Measurements from ENCODE around the gene ARHGEF16.

ARHGEF16 gene

DNA sequence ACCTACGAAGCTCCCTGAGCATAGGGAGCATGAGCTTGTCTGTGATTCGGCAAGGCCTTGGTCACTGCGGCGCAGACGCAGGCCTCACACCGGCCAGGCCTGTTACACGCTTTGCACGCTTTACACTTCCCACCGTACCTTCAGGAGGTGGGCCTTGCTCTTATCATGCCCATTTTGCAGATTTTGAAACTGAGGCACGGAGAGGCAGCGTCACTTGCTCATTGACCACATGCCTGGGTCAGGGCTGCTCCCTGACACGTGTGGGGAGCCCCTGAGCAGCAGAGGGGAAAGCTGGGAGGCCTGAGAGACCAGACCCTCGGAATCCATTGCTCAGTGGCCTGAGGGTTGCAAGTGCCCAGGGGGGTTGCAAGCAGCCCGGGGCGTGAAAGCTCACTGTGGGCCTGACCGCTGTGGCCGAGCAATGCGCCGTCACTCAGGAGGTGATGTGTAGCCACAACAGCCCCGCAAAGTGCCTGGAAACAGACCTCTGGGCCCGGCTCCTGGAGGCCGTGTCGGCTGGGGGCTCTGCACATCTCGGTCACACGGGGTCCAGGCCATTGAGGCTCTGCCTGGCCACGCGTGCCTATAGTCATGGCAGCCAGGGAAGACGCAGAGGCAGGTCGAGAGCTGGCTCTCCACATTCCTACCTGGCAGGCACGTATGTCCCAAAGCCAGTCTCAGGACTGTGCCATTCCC, 6.9 kb downstream of the ARHGEF16 start:
- no peak overlapping the region for H3K4me3 ChIP-seq (replicated peaks; ENCODE audit: low read depth, low read length)
- TF ChIP-seq CTCF (IDR thresholded peaks at IDR 0.05; ENCODE audit: low read length, missing control alignments) = no peak
- no peak for DNase-seq (ENCODE audit: low read depth)

DNA sequence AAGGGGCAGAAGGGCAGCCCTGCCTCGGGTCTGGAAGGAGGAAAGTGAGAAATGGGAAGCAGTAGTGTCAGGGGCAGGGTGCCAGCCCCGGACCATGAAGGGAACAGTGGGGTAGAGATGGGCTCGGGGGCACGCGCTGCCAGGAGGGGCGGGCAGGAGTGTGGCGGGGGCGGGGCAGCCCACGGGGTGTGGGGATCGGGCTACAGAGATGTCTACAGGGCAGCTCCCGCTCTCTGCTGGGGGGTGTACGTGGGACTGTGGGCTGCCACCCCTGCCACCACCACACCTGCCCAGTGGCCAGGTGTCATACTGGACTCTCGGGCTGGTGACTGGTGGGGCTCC, 7.4 kb downstream of the ARHGEF16 start:
- no peak for TF ChIP-seq CTCF (IDR thresholded peaks at IDR 0.05; ENCODE audit: low read length, missing control alignments)
- no peak overlapping the region for H3K4me3 ChIP-seq (replicated peaks; ENCODE audit: low read depth, low read length)
- no peak for DNase-seq (ENCODE audit: low read depth)

GRCh38 chr1:3462356-3463012, 8.0 kb downstream of the ARHGEF16 start:
- no peak for DNase-seq (ENCODE audit: low read depth)
- no peak overlapping the region for H3K4me3 ChIP-seq (replicated peaks; ENCODE audit: low read depth, low read length)
- no peak for TF ChIP-seq CTCF (IDR thresholded peaks at IDR 0.05; ENCODE audit: low read length, missing control alignments)

- no peak for TF ChIP-seq CTCF (IDR thresholded peaks at IDR 0.05; ENCODE audit: low read length, missing control alignments)
- DNase-seq (ENCODE audit: low read depth) = no peak
- H3K4me3 ChIP-seq (replicated peaks; ENCODE audit: low read depth, low read length) = no peak overlapping the region
These were observed 8.5 kb downstream of the ARHGEF16 start for GRCh38 chr1:3463013-3463385.

GRCh38 chr1:3463408-3463863, 9.0 kb downstream of the ARHGEF16 start:
- no peak for TF ChIP-seq CTCF (IDR thresholded peaks at IDR 0.05; ENCODE audit: low read length, missing control alignments)
- no peak overlapping the region for H3K4me3 ChIP-seq (replicated peaks; ENCODE audit: low read depth, low read length)
- DNase-seq (ENCODE audit: low read depth) = no peak

DNA sequence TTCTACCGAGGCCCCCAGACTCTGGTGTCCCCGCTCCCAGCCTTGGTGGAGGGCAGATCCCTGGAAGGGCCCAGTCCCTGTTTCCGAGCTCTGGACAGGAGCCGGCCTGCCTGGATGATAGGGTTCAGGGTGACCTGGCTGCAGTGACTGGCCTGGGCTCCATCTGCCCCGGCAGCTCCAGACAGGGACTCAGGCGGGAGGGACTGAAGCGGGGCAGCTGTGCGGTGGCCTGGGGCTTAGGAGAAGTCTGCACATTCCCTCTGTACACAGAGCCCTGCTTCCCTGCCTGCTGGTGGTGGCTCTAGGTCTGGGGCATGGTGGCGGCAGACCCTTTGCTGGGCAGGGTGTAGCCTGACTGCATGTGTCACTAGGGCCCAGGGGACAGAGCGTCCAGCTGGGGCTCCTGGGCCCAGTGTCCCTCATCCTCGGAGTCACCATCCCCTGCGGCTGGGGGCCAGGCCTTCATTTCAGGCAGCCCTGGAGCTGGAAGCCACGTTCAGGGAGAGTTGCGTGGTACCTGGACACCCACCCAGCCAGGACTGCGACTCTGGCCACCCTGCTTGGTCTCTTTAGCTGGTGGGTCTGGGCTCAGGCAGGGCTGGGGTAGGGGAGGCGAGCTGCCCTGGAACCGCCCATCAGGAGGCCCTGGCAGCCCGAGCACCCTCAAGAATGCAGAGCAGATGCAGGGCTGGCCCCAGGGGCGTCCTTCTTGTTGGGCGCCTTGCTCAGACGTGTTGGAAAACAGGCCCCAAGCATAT, 9.6 kb downstream of the ARHGEF16 start:
- no peak for DNase-seq (ENCODE audit: low read depth)
- H3K4me3 ChIP-seq (replicated peaks; ENCODE audit: low read depth, low read length) = no peak overlapping the region
- TF ChIP-seq CTCF (IDR thresholded peaks at IDR 0.05; ENCODE audit: low read length, missing control alignments) = no peak

Data from fibroblast of pulmonary artery (primary cell).